Limb (tissue), 2 donors: ENCODE measurements around the gene MRPL55.
A peak's percentile ranks its signal among the peaks of the same experiment; 100 is the strongest.

Experiments
- DNase-seq, 2 donors: peaks; one replicate each; pipeline ENCODE4 v3.0.0-alpha.2; 2016; ENCODE audit errors: extremely low spot score in 2 of 2

Gene MRPL55

GRCh38 chr1:228148196-228148861, 39.2 kb upstream of the MRPL55 start:
- peak in 1 of 2 donors; percentile 25 for DNase-seq

GRCh38 chr1:228147768-228148167, 38.7 kb upstream of the MRPL55 start:
- DNase-seq = no peak

- peak in 1 of 2 donors; percentile 26 for DNase-seq
Observed at GRCh38 chr1:228147151-228147693, 38.1 kb upstream of the MRPL55 start.

GRCh38 chr1:228146417-228147150, 37.5 kb upstream of the MRPL55 start:
- DNase-seq = no peak

GRCh38 chr1:228145463-228146416, 36.6 kb upstream of the MRPL55 start:
- DNase-seq = peak in 1 of 2 donors; percentile 23

- DNase-seq = no peak
Observed at GRCh38 chr1:228144993-228145343, 35.9 kb upstream of the MRPL55 start.

DNA sequence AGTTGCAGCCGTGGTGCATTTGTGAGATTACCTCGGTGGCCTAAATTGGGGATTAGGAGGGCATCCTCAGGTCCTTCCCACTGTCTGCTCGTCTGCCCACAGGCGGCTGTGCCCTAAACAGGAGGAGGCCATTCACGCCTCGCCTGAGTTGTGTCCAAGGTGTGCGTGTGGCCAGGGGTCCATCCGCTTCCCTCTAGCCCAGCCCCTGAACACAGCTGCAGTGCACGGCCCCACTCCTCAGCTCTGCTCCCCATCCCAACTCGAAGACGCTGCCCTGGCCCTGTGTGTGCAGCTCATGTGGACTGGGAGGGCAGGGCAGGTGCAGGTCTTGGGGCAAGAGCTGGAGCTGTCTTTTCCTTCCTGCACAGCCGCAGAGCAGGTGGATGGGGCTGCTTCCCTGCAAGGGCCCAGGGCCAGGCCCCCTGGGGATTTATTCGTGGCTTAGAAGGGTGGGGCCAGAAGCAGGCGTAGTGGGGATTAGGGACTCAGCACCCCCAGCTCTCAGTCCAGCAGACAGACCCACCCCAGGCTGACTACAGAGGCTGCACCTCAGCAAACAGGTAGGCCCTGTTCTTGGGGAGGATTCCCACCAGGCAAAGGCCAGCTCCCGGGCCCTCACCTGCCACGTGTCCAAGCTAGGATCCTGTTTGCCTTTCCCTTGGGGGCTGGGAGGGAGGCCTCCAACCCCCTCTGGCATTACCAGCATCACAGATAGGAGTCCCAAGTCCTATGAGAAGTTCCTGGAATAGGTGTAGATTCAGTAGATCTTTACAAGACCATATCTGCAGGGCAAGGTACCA, 35.3 kb upstream of the MRPL55 start:
- DNase-seq = no peak

DNA sequence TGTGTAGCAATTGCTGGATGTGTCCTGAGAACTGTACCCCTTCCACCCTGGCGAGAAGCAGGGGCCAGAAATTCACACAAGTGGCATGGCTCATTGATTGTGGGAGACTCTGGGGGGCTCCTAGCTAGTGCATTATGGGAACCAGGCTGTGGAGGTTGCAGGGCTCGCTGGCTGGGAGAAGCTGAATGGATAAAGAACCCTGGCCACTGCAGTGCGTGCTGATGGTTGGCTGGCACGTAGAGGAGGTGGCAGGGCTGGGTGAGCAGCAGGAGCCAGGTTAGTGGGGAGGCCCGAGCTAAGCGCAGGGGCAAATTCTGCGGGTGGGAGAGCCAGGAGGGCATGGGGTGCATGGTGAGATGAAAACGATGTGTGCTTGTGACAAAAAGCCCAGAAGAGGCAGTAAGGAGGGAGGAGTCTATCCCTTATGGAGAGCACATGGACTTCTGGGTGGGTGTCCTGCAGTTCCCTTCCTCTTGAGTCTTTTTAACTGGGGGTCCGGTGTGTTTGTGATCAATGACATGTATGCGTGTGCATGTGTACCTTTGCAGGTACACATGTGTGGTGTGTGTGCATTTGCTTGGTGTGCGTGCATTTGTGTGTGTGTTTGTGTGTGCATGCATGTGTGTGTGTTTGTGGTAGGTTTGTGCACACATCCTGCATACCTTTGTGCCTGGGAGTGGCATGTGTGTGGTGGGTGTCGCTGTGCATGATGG, 34.5 kb upstream of the MRPL55 start:
- DNase-seq = no peak

DNA sequence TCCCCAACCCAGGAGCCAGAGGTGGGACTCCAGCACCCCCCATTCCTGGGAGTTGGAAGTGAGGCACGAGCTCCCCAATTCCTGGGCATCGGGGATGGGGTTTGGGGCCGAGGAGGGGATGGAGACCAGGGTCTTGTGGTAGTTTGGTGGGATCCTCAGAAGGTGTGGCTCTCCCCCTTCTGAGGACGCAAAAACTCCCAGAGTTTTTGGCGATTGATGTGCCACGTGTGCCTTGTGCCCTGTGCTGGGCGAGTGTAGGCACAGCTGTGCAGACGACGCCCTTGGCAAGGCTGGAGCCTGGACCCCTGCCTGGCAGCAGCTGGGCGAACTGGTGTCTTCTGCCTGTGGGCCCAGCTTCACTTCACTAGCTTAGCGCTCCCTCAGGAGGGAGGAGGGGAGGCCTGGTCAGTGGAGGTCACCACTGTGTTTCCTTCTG, 33.6 kb upstream of the MRPL55 start:
- no peak for DNase-seq

GRCh38 chr1:228142155-228142691, 33.1 kb upstream of the MRPL55 start:
- DNase-seq = peak in 1 of 2 donors; percentile 34

DNA sequence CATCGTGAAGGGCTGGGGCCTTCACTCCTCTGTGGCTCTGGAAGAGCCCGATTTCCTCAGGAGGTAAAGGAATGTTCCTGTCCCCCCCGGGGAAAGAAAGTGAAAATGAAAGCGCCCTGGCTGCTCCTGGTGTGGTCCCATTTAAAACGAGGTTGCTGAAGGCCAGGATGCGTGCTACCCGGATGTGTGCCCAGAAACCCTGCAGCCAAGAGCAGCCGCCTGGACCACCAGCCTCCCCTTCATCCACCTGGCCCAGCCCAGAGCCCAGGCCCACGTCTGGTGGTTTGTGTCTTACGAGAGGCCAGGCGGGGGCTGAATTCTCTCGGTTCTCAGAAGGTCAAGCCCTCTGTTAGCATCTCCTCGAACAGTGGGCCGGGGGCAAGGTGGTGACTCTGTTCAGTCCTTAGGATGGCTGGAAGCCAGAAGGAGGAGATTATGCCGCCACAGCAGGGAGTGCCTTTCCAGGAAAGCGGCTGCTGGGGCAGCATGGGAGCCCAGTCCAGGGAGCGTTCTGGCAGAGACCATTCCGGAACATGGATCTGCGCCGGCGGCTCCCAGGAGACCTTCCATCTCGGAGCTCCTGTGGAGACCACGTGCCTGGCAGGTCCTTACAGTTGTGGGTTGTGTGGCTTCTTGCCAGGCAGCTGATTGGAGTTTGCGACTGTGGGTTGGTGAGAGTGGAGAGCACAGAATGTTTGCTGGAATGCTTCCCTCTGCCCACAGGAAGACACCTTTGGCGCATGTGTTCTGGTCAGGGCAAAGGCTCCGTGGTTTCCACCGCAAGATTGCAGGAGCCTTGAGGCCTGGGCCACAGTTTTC, 32.3 kb upstream of the MRPL55 start:
- peak in 1 of 2 donors; percentile 40 for DNase-seq

- DNase-seq = no peak
Observed at GRCh38 chr1:228140724-228141225, 31.7 kb upstream of the MRPL55 start.

- peak; percentile 96 to 99 for DNase-seq
Observed at GRCh38 chr1:228139931-228140723, 31.0 kb upstream of the MRPL55 start, which contains the start of gene GUK1. Gene GUK1 (plus strand): TSS chr1:228140279. CDS start chr1:228140303, 24 bp downstream.

DNA sequence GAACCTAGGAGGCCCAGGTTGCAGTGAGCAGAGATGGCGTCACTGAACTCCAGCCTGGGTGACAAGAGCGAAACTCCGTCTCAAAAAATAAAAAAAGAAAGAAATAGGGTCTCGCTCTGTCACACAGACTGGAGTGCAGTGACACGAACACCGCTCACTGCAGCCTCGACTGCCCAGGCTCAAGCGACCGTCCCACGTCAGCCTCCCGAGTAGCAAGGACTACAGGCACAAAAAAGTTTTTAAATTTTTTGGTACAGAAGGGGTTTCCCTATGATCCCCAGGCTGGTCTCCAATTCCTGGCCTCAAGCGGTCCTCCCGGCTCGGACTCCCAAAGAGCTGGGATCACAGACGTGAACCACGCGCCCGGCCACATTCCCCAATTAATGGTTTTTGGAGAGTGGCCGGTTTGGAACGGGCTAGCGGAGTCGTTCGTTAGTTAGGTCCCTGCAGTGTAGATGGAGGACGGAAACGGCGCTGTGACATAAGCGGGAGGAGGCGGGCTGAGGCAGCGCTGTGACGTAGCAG, 30.4 kb upstream of the MRPL55 start:
- no peak for DNase-seq

DNA sequence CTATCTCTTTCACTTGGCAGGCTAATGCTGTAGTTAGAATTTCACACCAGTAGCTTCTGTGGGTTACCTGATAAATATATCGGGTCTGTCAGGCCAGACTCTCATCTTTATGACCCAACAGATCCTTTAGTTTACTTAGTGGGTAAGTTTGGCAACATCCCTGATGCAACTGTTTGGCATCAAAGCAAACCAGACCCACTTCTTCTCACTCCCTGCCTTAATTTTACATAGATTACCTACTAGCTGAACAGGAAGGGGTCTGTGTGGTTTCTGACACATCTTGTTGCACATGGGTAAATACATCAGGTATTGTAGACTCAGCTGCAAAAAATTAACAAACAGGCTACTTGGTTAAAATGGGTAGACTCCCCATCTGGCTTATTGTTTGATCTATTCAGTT, 27.8 kb upstream of the MRPL55 start:
- no peak for DNase-seq

- DNase-seq = no peak
Observed at GRCh38 chr1:228134591-228134990, 25.5 kb upstream of the MRPL55 start.

- DNase-seq = no peak
Observed at GRCh38 chr1:228131766-228132165, 22.7 kb upstream of the MRPL55 start.

DNA sequence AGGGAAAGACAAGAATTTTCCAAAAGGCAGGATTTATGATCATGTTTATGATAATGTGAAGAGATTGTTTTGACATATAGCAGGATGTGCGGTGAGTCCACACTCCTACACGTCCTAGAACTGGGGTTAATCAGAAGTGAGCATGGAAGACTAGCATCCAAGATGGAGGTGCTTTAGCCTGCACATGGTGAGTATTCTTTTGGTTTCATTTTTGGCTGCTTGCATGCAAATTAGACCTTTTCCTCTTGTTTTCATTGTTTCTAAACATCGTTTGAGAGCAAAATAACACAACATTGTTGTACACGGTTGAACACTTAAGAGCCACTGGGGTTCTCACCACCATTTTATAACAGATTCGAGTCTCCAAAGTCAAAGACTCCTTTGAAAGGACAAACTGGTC, 16.1 kb upstream of the MRPL55 start:
- DNase-seq = no peak
